NT2/D1 (cell line): Measurements from ENCODE around the gene ENDOD1.

Experiments used
- SUZ12 ChIP-seq: IDR thresholded peaks from 2 replicates; pipeline ENCODE4 v1.6.1; 2011; ENCODE audit not compliant: insufficient read length, insufficient read depth; ENCODE audit errors: extremely low read depth
- YY1 ChIP-seq: IDR thresholded peaks from 2 replicates; pipeline ENCODE4 v1.6.1; 2011; ENCODE audit not compliant: insufficient read length, insufficient read depth
- ZNF274 ChIP-seq: IDR thresholded peaks from 2 replicates; pipeline ENCODE4 v1.6.1; 2011; ENCODE audit warnings: mild to moderate bottlenecking, low read depth, low read length

DNA sequence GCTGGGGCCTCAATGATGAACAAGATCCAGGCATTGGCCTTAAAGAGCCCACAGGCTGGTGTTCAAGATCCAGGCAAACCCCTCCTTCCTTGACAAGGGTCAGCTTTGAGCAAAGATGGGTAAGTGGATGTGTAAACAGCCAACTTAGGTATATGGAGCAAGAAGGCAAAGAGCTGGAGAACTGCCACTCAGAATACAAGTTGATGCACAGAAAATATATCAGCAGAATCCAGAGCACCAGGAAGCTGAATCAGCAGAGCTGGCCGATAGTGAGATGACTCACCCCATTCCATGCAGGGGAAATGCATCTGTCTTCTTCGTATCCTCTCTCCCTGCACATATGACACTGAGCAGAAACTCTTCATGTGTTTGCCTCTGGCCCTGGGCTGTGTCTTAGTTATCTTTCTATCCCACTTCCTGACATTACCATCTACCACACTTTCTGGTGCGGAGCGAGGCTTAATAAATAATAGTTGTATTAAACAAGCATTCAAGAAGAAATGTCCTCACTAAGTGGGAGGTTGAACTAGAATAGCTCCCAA lies 57.8 kb downstream of the ENDOD1 start:
- TF ChIP-seq ZNF274 (no peak), YY1 (no peak), SUZ12 (no peak)
